Subcutaneous adipose tissue (tissue), 4 donors: ENCODE results near the gene CBLN1. TPM values are rescaled to one million over a fixed set of nuclear protein-coding genes. Genes with fewer than 3 reads are reported as not detected.

ENCODE experiments used
- total RNA-seq, 4 donors: library from RNA; depleted of rRNA; stranded (reverse); fragments of >200 nt; gene quantifications; one replicate each; pipeline ENCODE4 v1.1.0, GENCODE V29; 2016
- TF ChIP-seq, protein P1 (sequence below): fragments of 450-650 bp; IDR thresholded peaks from one replicate; pipeline ENCODE4 v1.5.1; 2016; ENCODE audit warnings: low read depth, mild to moderate bottlenecking, control low read depth, antibody characterized with exemption, moderate library complexity

CBLN1 gene
- total RNA-seq, 4 donors from 2014 or later, result 1.0 to 4.1 (median 2.5) TPM

DNA sequence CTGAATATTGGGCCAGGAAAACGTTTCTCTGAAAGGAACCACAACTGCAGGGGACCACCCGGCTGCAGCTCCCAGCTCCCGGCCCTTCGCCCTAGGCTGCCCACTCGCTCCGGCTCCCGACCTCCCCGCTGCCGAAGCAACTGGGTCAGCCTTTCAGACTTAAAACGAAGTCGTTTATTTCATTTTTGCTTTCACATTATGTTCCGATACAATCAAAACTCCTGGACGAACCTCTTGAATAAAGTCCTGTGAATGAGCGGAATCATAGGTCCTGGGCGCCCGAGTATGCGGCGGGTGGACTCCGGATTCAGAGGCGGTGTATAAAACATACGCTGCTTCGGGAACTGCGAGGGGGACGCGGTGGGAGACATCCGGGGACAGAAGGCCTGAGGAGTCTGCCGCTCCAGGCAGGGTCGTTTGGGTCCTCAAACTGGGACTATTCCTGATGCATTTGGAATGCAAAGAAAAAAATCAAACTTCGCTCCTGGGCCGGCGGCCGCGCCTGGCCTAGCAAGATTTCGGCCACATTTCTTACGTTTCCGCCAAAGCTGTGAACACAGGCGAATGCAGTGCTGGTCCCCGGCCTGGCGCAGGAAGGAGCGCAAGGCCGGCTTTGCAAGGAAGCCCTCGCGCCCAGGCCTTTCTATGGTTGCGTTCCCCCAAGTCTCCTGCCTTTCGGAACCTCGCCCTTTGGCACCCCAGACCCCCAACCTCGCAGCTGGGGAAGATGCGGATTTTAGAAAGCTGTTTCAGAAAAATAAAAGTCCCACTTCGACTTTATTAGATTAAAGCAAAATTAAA lies 3.7 kb downstream of the CBLN1 start:
- TF ChIP-seq, protein P1, sequence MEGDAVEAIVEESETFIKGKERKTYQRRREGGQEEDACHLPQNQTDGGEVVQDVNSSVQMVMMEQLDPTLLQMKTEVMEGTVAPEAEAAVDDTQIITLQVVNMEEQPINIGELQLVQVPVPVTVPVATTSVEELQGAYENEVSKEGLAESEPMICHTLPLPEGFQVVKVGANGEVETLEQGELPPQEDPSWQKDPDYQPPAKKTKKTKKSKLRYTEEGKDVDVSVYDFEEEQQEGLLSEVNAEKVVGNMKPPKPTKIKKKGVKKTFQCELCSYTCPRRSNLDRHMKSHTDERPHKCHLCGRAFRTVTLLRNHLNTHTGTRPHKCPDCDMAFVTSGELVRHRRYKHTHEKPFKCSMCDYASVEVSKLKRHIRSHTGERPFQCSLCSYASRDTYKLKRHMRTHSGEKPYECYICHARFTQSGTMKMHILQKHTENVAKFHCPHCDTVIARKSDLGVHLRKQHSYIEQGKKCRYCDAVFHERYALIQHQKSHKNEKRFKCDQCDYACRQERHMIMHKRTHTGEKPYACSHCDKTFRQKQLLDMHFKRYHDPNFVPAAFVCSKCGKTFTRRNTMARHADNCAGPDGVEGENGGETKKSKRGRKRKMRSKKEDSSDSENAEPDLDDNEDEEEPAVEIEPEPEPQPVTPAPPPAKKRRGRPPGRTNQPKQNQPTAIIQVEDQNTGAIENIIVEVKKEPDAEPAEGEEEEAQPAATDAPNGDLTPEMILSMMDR, result no peak

DNA sequence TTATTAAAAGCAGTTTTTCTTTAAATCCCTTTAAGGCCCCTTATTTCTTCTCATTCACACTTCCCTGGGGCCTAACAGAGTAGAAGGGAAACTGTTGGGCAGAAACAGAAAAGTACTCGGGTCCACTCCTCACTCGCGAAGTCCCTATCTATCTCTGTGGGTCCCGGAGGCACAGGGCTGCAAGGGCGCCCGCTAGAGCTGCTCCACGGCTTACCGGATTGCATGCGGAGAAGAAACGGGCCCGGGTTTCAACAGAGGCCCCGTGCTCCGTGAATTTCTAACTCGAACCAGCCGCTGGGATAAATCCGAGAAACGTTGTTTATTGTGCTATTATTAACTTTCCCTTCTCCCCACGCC lies 4.3 kb downstream of the CBLN1 start:
- TF ChIP-seq, protein P1, result no peak

DNA sequence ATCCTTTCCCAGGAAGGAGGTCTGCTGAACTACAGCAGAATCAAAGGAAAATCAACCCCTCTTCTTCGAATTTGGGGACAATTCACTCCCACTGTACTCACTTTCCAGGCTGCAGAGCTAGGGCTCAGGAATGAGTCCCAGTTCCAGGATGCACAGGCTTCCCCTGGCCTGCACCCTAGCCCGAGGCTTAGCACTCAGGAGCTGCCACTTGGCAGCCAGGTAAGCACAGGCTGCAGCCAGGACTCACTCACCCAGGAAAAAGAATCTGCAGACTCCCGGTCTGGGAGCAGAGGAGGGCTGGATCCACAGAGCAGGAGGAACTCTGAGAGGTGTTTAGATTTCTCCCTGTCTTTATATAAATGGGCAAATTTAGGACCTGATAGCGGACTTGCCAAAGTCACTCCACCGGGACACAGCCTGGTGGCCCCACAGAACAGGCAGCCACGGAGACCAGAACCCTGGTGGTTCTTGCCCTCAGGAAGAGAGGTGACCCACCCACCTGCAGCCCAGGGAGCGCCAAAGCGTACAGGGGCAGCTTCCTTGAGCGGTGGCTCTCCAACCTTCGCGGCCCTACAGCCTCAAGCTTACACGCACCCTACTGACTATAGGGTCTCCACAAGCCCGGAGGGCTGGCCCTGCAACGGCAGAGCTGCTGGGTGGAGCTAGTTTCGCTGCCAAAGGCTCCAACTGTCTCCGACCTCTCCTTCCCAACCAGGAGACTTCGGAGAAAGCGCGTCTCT lies 4.8 kb downstream of the CBLN1 start:
- TF ChIP-seq, protein P1, result no peak

DNA sequence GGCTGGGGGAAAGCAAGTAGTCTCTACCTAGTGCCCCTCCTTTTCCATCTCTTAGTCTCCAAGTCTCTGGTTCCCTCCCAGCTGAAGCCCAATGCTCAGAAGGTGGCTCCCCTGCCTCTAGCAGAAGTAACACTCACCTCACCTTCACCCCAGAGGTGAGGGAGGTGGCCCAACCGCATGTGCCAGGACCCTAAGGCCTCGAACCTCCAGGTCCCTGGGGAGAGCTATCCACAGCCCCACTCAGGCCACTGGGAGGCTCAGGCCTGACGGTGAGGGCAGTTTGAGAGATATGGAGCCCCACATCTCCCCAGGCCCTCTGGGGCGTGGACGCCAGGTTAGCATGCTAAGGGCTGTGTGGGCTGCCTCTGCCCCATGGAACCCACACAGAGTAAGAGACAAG lies 5.8 kb downstream of the CBLN1 start:
- TF ChIP-seq, protein P1, result no peak

DNA sequence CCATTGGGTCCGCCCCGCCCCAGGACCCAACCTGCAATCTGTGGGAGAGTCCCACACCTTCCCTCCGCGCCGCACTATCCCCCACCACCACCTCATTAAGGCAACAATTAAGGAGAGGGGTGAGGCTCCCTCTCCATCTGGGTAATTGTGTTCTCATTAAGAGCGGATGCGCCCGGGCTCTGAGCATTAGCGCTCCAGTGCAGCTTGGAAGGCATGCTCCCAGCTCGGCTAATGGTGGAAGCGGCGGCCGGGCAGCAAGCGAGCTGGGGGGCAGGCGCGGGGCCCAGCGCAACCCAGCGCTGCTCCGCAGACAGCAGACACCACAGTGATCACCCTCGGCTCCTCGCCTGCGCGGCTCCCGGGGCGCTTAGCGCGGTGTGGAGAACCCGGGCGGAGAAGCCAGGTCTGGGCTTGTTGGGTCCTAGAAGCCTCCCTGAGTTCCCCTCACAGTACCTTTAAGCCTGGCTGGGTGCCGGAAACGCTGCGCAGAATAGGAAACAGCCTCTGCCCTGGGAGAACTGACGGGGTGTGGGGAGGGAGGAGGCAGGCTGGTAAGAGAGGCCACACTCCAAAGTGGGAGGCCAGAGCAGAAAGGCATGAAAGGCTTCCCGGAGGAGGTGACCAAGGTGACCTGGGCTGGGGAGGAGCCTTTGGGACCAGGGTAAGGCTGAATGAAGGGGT lies 6.4 kb downstream of the CBLN1 start:
- TF ChIP-seq, protein P1, result no peak

DNA sequence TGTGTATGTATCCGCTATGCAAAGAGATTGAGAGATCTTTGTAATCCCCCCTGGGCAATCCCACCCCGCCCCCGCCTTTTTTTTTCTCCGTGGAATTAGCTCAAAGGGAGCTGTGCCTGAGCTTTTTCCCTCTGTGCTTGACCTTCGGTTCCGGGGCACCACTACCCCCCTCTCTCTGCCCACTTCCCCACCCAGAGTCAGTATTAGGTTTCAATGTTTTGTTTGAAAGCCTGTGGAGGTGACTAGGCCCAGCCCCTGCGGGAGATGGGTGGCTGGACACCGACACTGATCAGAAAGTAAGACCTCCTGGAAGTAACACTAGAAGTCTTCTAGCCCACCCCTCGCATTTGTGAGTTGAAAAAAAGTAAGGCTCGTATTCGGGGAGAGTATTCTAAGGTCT lies 7.0 kb downstream of the CBLN1 start:
- TF ChIP-seq, protein P1, result no peak

DNA sequence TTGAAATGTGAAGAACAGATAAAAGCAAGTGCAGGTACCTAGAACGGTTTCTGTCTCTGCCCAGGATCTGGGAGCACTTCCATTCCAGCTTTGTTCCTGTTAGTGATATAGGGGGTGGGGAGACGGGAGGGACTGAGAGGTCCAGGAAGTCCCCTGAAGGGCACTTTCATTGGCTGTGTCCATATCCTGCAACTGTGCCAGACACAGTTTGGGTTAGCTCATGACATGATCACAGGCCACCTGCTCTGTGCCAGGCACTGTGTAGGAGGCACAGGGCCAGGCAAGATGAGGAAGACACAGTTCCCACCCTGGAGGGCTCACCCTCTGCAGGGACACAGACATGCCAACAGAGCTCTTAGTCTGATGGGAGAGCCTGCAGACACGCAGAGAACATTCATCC lies 7.9 kb downstream of the CBLN1 start:
- TF ChIP-seq, protein P1, result no peak
